ENCODE results near the gene RSBN1L. TPM values are rescaled to one million over a fixed set of nuclear protein-coding genes. Genes with fewer than 3 reads are reported as not detected.
A peak's percentile ranks its signal among the peaks of the same experiment; 100 is the strongest.

Gene RSBN1L
- total RNA-seq, 1 donor from 2014 or later, result 7.8 TPM

- no peaks in the 10 kb centered on the region for H3K36me3 ChIP-seq
- H3K4me1 ChIP-seq, result no peaks in the 10 kb centered on the region
- intact Hi-C loops (cut with micrococcal nuclease), result no loop called here
- no peak for DNase-seq
- TF ChIP-seq CTCF (IDR thresholded peaks at IDR 0.05; ENCODE audit: borderline replicate concordance), result no peak
- H3K4me3 ChIP-seq, result no peak overlapping the region
- H3K27me3 ChIP-seq (ENCODE audit: low read depth), result no peaks in the 10 kb centered on the region
- H3K9me3 ChIP-seq (replicated peaks), result no peaks in the 10 kb centered on the region
- H3K27ac ChIP-seq (replicated peaks), result no peak overlapping the region
These were observed 21.4 kb upstream of the RSBN1L start for GRCh38 chr7:77674878-77675277.

DNA sequence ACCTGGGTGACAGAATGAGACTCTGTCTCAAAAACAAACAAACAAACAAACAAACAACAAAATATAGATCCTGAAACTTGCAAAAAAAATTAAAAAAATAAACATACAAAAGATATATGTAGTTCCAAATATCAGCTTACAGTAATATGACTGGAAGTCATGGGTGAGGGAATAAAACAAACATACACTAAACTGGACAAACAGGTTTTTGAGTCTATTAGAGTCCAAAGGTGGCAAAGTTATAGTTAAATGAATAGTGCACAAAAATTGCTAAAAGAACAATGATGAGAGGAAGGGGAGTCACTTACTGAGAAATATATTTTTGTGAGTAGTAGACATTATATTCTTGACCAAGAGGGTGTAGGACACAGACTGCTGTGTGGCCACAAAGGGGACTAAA lies 16.7 kb upstream of the RSBN1L start:
- no peak for DNase-seq
- H3K4me3 ChIP-seq, result no peak overlapping the region
- H3K36me3 ChIP-seq, result peaks cover 21% of the 10 kb centered on the region
- intact Hi-C loops (cut with micrococcal nuclease), result no loop called here
- no peak for TF ChIP-seq CTCF (IDR thresholded peaks at IDR 0.05; ENCODE audit: borderline replicate concordance)
- no peaks in the 10 kb centered on the region for H3K9me3 ChIP-seq (replicated peaks)
- no peak overlapping the region for H3K27ac ChIP-seq (replicated peaks)
- H3K4me1 ChIP-seq, result peaks cover 8% of the 10 kb centered on the region
- no peaks in the 10 kb centered on the region for H3K27me3 ChIP-seq (ENCODE audit: low read depth)

DNA sequence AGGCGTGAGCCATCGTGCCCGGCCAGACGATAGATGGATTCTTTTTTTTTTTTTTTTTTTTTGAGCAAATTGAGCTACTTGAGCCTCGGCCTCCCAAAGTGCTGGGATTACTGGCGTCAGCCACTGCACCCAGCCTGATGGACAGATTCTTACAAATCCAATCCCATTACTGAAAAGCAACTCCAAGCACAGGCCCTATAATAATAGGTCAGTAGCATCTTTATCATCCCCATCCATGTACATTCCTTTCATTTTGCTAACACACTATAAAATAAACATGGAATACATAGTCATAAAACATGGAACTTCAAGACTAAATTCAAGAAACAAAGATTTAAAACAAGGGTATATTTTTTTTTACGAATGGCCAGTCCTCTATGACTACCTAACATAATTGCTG lies 16.0 kb upstream of the RSBN1L start:
- Histone ChIP-seq H3K4me3 (no peak overlapping the region), H3K36me3 (peaks cover 21% of the 10 kb centered on the region), H3K27me3 (ENCODE audit: low read depth) (no peaks in the 10 kb centered on the region), H3K9me3 (replicated peaks) (no peaks in the 10 kb centered on the region), H3K27ac (replicated peaks) (no peak overlapping the region), H3K4me1 (peaks cover 13% of the 10 kb centered on the region)
- TF ChIP-seq CTCF (IDR thresholded peaks at IDR 0.05; ENCODE audit: borderline replicate concordance), result no peak
- intact Hi-C loops (cut with micrococcal nuclease), result no loop called here
- no peak for DNase-seq

DNA sequence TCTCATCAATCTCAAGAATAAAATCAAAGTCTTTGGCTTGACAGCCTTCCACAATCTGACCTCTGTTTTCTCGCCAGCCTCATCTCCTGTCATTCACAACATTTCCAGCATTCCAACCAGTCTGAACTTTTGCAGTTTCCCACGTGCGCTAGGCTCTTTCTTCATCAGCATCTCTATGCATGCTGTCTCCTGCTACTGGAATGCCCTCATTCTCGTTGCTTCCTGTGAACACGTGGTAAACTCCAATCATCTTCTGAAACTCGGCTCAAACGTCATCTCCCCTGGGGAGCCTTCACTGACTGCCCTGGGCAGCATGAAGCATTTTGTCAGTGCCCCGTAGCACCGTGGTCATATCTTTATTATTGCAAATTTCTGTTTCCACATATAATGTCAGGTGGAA lies 12.2 kb upstream of the RSBN1L start:
- Histone ChIP-seq H3K27me3 (ENCODE audit: low read depth) (no peaks in the 10 kb centered on the region), H3K36me3 (peaks cover 21% of the 10 kb centered on the region), H3K4me1 (peaks cover 19% of the 10 kb centered on the region), H3K4me3 (no peak overlapping the region), H3K9me3 (replicated peaks) (no peaks in the 10 kb centered on the region), H3K27ac (replicated peaks) (no peak overlapping the region)
- no peak for TF ChIP-seq CTCF (IDR thresholded peaks at IDR 0.05; ENCODE audit: borderline replicate concordance)
- DNase-seq, result peak; percentile 49
- intact Hi-C loops (cut with micrococcal nuclease), result no loop called here

- TF ChIP-seq CTCF (IDR thresholded peaks at IDR 0.05; ENCODE audit: borderline replicate concordance), result no peak
- peaks cover 21% of the 10 kb centered on the region for H3K36me3 ChIP-seq
- H3K4me3 ChIP-seq, result no peak overlapping the region
- DNase-seq, result no peak
- no peak overlapping the region for H3K27ac ChIP-seq (replicated peaks)
- no peaks in the 10 kb centered on the region for H3K27me3 ChIP-seq (ENCODE audit: low read depth)
- H3K4me1 ChIP-seq, result peaks cover 19% of the 10 kb centered on the region
- intact Hi-C loops (cut with micrococcal nuclease), result no loop called here
- H3K9me3 ChIP-seq (replicated peaks), result no peaks in the 10 kb centered on the region
These were observed 11.0 kb upstream of the RSBN1L start for GRCh38 chr7:77685233-77685632.
